Common myeloid progenitor, CD34-positive (primary cell): Measurements from ENCODE around the gene KDSR.

Experiments used
- CTCF ChIA-PET: fragments of 350-600 bp; sonication (Branson Sonifier 250); formaldehyde crosslinking; loops from one replicate; lab custom pipeline; 2021; ENCODE audit warnings: antibody characterized with exemption; lab: Charles Lee
- POLR2A ChIA-PET: fragments of 350-600 bp; sonication (Branson Sonifier 250); formaldehyde crosslinking; loops from one replicate; lab custom pipeline; 2021; ENCODE audit warnings: antibody characterized with exemption; lab: Charles Lee
- DNase-seq, 3 donors: peaks; one replicate each; pipeline versions ENCODE4 v3.0.0 to v3.0.0-alpha.2; 2013
- H3K27ac ChIP-seq, 2 experiments: 1 replicate in 1 of 2; 2 replicates in 1 of 2; pipeline ENCODE4 v1.7.0; 2013; ENCODE audit warnings: inconsistent platforms in 2 of 2, low read length in 2 of 2, mild to moderate bottlenecking in 2 of 2, low read depth in 1 of 2, moderate library complexity in 1 of 2; ENCODE audit not compliant: severe bottlenecking in 2 of 2, insufficient read depth in 1 of 2, poor library complexity in 1 of 2
- H3K27me3 ChIP-seq, 5 experiments: replicated peaks in 2 of 5; 1 replicate in 3 of 5; 2 replicates in 2 of 5; pipeline versions ENCODE4 v1.6.1 to v1.7.0; 2013; ENCODE audit warnings: low read length in 4 of 5, mild to moderate bottlenecking in 2 of 5, moderate library complexity in 2 of 5, inconsistent platforms in 1 of 5; ENCODE audit not compliant: insufficient read depth in 5 of 5, control insufficient read depth in 4 of 5
- H3K36me3 ChIP-seq, 4 experiments: 1 replicate in 2 of 4; 2 replicates in 2 of 4; pipeline versions ENCODE4 v1.6.1 to v1.7.0; 2013; ENCODE audit warnings: low read length in 3 of 4, control low read depth in 1 of 4, mild to moderate bottlenecking in 1 of 4; ENCODE audit not compliant: control insufficient read depth in 4 of 4, insufficient read depth in 4 of 4
- H3K4me1 ChIP-seq, 4 experiments: 1 replicate in 3 of 4; 2 replicates in 1 of 4; pipeline versions ENCODE4 v1.6.1 to v1.7.1; 2013; ENCODE audit warnings: low read length in 3 of 4, mild to moderate bottlenecking in 3 of 4, control low read depth in 1 of 4, inconsistent platforms in 1 of 4, moderate library complexity in 1 of 4; ENCODE audit not compliant: control insufficient read depth in 4 of 4, insufficient read depth in 4 of 4; ENCODE audit errors: control extremely low read depth in 1 of 4
- H3K4me3 ChIP-seq, 7 experiments: 1 replicate in 4 of 7; 2 replicates in 3 of 7; pipeline versions ENCODE4 v1.5.1 to v1.7.0; 2013; ENCODE audit warnings: mild to moderate bottlenecking in 7 of 7, low read length in 6 of 7, moderate library complexity in 6 of 7, inconsistent platforms in 2 of 7, low read depth in 2 of 7, control low read depth in 1 of 7; ENCODE audit not compliant: insufficient read depth in 4 of 7, control insufficient read depth in 1 of 7; ENCODE audit errors: extremely low read depth in 1 of 7
- H3K9me3 ChIP-seq, 5 experiments: 1 replicate in 4 of 5; 2 replicates in 1 of 5; pipeline versions ENCODE4 v1.6.1 to v1.7.1; 2013; ENCODE audit warnings: low read length in 4 of 5, mild to moderate bottlenecking in 2 of 5, inconsistent platforms in 1 of 5, low read depth in 1 of 5, moderate library complexity in 1 of 5; ENCODE audit not compliant: control insufficient read depth in 4 of 5, insufficient read depth in 2 of 5; ENCODE audit errors: control extremely low read depth in 1 of 5
- WGBS: methylation state at CpG from one replicate; pipeline ENCODE4 v1.1.5; 2013; ENCODE audit not compliant: insufficient coverage; 5-methylcytosine and 5-hydroxymethylcytosine counted together

KDSR gene

DNA sequence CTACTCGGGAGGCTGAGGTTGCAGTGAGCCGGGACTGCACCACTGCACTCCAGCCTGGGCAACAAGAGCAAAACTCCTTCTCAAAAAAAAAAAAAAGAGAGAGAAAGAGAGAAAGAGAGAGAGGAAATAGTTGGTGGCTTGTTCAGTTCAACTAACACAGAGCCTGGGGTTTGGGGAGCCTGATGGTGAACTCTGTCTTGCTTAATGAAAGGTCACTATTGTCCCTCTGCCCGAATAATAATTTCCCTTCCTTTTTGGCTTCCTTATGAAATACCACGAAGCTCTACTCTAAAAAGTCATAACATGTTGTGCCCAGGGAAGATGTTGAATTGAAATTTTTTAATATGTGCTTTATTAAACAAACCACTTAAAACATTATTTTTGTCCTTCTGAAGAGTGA lies 64.8 kb downstream of the KDSR start:
- 100% methylated on average over 2 of the region's 4 CpGs for WGBS
- Histone ChIP-seq H3K4me1 (peaks cover 0 to 30% (median 9%) of the 10 kb centered on the region in 4 experiments), H3K4me3 (no peak overlapping the region), H3K36me3 (peaks cover 0 to 33% (median 3%) of the 10 kb centered on the region in 4 experiments), H3K27ac (no peak overlapping the region), H3K9me3 (no peaks in the 10 kb centered on the region), H3K27me3 (no peaks in the 10 kb centered on the region)
- POLR2A ChIA-PET: interaction anchor here (0.6 kb wide), 1 partner anchor 586 kb away, joined by 4 read pairs; no protein-coding TSS in a partner anchor
- DNase-seq: no peak
- CTCF ChIA-PET: interaction anchor here (1.2 kb wide), 1 partner anchor 16 kb away, joined by 4 read pairs; no protein-coding TSS in a partner anchor

GRCh38 chr18:63301434-63301833 lies 65.6 kb downstream of the KDSR start:
- ChIA-PET CTCF (interaction anchor here (0.6 to 1.3 kb wide), 3 partner anchors 10 to 78 kb away, joined by 3 to 4 read pairs (median 4); no protein-coding TSS in a partner anchor), POLR2A (no interaction called here)
- Histone ChIP-seq H3K36me3 (peaks cover 0 to 33% (median 3%) of the 10 kb centered on the region in 4 experiments), H3K4me1 (peaks cover 0 to 30% (median 9%) of the 10 kb centered on the region in 4 experiments), H3K4me3 (no peak overlapping the region), H3K27me3 (no peaks in the 10 kb centered on the region), H3K27ac (no peak overlapping the region), H3K9me3 (no peaks in the 10 kb centered on the region)
- no peak for DNase-seq
- 89% methylated on average over 7 of the region's 9 CpGs for WGBS

DNA sequence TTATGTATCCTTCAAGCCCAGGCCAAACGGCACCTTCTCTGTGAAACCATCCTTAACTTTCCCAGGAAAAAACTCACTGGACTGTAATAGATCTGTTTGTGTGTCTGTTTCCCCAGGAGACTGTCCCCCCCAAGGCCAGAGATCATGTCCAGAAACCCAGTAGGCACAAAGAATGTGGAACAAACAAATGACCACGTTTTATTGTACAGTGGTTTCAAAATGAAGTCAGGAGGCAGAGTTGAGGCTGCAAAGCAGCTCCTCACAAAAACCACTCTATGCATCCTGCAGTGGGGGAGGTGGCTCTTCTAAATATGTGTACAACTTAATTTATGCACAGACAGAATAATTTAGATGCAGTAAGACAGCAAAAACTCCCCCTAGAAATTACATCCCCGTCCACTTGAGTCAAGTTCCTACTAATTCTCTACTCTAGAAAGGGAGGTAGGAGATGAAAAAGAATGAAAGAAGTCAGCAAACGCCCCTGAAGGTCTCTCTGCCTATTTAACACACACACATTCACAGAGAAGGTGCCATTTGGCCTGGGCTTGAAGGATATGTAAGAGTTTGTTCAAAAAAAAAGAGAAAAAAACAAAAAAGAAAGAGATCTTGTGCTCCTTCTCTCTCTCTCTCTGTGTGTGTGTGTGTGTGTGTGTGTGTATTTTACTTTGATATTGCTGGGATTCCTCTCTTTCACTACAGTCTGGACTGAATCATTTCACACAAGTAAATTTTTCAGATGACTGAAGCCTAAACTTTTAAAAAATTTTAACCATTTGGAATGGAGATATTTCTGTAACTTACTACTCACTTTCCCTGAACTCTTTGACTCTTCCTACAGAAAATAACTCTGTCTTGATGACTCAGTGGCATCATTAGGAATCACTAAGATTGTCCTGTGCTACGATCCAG lies 66.9 kb downstream of the KDSR start:
- CTCF ChIA-PET: interaction anchor here (1.6 kb wide), 1 partner anchor 10 kb away, joined by 5 read pairs; no protein-coding TSS in a partner anchor
- POLR2A ChIA-PET: no interaction called here
- Histone ChIP-seq H3K4me3 (no peak overlapping the region), H3K4me1 (peaks cover 0 to 30% (median 9%) of the 10 kb centered on the region in 4 experiments), H3K36me3 (peaks cover 0 to 37% (median 3%) of the 10 kb centered on the region in 4 experiments), H3K9me3 (no peaks in the 10 kb centered on the region), H3K27me3 (no peaks in the 10 kb centered on the region), H3K27ac (no peak overlapping the region)
- WGBS: 80% methylated on average over 3 of the region's 5 CpGs
- peak in 1 of 3 donors; percentile 27 for DNase-seq

DNA sequence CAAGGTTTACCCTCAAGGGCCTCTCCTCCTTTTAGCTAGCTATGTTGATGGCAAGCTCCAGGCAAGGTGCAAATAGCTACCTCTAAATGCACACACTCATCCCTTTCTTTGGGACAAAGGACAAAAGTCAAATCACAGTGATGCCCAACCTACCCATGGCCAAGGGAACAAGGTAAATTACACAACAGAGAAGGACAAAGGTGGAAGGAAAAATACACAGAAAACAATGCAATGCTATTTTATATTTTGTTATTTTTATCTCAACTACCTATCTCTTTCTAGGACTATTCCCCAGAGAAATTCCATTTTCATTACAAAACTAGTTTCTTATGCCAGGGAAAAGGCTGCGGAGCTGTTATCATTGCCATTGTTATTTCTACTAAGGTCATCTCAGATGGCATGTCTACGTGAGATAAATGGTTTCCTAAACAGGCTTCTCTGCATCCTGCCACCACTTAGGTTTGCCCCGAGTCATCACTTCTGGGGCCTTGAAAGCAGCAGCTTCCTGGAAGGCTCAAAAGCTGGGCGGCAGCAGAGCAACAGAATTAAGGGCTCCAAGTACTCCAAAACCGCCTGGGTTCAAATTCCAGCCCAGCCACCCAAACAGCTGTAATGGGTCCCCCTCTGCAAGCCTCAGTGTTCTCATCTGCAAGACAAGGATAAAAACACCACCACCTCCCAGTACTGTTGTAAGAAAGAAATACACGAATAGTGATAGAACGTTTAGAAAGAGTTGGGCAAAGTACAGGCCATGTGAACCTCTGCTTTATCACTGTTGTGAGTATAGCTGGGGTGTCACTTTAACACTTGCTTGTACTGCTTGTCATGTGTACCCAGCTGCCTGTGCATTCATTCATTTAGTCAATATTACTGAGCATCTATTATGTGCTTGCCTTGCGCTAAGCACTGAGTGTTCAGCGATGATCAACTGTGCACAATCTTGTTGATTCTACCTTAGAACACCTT lies 68.3 kb downstream of the KDSR start:
- no peak overlapping the region for H3K27ac ChIP-seq
- ChIA-PET POLR2A (no interaction called here), CTCF (interaction anchor here (0.8 to 1.7 kb wide), 4 partner anchors 12 to 20 kb away, joined by 3 to 6 read pairs (median 5); no protein-coding TSS in a partner anchor)
- H3K9me3 ChIP-seq: no peaks in the 10 kb centered on the region
- peaks cover 0 to 31% (median 10%) of the 10 kb centered on the region in 4 experiments for H3K4me1 ChIP-seq
- no peaks in the 10 kb centered on the region for H3K27me3 ChIP-seq
- peaks cover 0 to 32% (median 2%) of the 10 kb centered on the region in 4 experiments for H3K36me3 ChIP-seq
- DNase-seq: peak in 2 of 3 donors; percentile 39 to 54
- H3K4me3 ChIP-seq: no peak overlapping the region
- WGBS: 70% methylated on average over 9 of the region's 9 CpGs

DNA sequence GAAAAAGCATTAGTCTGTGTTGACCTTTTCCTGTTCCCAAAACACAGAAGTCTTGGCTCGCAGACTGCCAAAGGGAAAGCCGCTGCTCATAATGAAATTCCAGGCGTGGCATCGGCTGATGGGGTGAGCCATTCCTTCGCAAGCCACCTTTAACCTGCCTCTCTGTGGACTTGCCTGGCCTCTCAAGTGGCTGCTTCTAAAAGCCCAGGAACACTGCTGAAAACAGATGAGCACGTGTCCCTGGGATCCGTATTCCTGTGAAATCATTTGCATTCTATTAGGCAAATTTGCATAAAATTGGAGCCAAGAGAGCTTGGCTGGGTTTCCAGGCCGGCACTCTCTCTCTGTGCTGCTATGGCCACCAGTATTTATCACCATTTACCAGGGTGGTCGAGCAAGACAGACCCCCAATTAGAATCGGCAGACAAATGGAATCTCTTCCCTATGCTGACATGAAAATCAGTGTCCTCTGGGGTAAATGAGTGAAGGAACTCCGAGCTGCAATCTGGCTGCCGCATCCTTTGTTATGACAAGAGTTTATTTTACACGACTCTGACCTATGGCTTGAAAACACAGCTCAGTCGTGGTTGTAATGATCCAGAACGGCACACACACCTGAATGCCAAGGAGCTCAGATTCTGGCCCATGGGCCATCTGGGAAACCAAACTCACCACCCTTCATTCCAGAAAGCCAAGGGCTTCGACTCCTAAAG lies 69.2 kb downstream of the KDSR start:
- no peaks in the 10 kb centered on the region for H3K9me3 ChIP-seq
- H3K27ac ChIP-seq: no peak overlapping the region
- H3K4me1 ChIP-seq: peaks cover 0 to 36% (median 16%) of the 10 kb centered on the region in 4 experiments
- ChIA-PET CTCF (interaction anchor here (0.8 to 1.7 kb wide), 3 partner anchors 13 to 20 kb away, joined by 3 to 6 read pairs (median 5); no protein-coding TSS in a partner anchor), POLR2A (no interaction called here)
- DNase-seq: no peak
- WGBS: 88% methylated on average over 14 of the region's 16 CpGs
- H3K36me3 ChIP-seq: peaks cover 0 to 32% (median 2%) of the 10 kb centered on the region in 4 experiments
- no peaks in the 10 kb centered on the region for H3K27me3 ChIP-seq
- no peak overlapping the region for H3K4me3 ChIP-seq

- Histone ChIP-seq H3K4me1 (peaks cover 0 to 25% (median 15%) of the 10 kb centered on the region in 4 experiments), H3K36me3 (peaks cover 0 to 41% (median 4%) of the 10 kb centered on the region in 4 experiments), H3K4me3 (no peak overlapping the region), H3K9me3 (no peaks in the 10 kb centered on the region), H3K27ac (no peak overlapping the region), H3K27me3 (no peaks in the 10 kb centered on the region)
- CTCF ChIA-PET: interaction anchor here (1.0 to 1.3 kb wide), 2 partner anchors 13 to 28 kb away, joined by 3 to 4 read pairs; no protein-coding TSS in a partner anchor
- 100% methylated on average over 1 of the region's 4 CpGs for WGBS
- POLR2A ChIA-PET: no interaction called here
- no peak for DNase-seq
Measured at GRCh38 chr18:63293935-63294334, 73.1 kb downstream of the KDSR start.
